ENCODE results near the gene NEK11. TPM values are rescaled to one million over a fixed set of nuclear protein-coding genes. Genes with fewer than 3 reads are reported as not detected.
"Not testable (repeated sequence)": the region's sequence is repeated elsewhere in the genome, so short reads cannot be mapped to it uniquely, and the experiment has no call there.

NEK11 gene
- total RNA-seq, 2 donors from 2014 or later, result 2.3 to 3.4 TPM

- DNase-seq (no peak), ATAC-seq (no peak)
Observed at GRCh38 chr3:131329774-131330173, 303.1 kb downstream of the NEK11 start.

GRCh38 chr3:131331456-131332085, 304.9 kb downstream of the NEK11 start:
- ATAC-seq; intact Hi-C loops (cut with DNase I); DNase-seq: not testable (repeated sequence)

More at GRCh38 chr3:131329774-131330173, 303.1 kb downstream of the NEK11 start:
- intact Hi-C loops (cut with DNase I), result no loop called here

- ATAC-seq, result no peak
- intact Hi-C loops (cut with DNase I), result no loop called here
- no peak for DNase-seq
Observed at GRCh38 chr3:131338948-131339640, 312.4 kb downstream of the NEK11 start.

GRCh38 chr3:131341761-131342160, 315.1 kb downstream of the NEK11 start:
- ATAC-seq (no peak), DNase-seq (no peak)
- intact Hi-C loops (cut with DNase I), result no loop called here

- intact Hi-C loops (cut with DNase I), result no loop called here
Observed at GRCh38 chr3:131348911-131349310, 322.2 kb downstream of the NEK11 start.

GRCh38 chr3:131349454-131349853, 322.8 kb downstream of the NEK11 start:
- intact Hi-C loops (cut with DNase I), result no loop called here
- DNase-seq (no peak), ATAC-seq (peak; percentile 46 to 72)

More at GRCh38 chr3:131348911-131349310, 322.2 kb downstream of the NEK11 start:
- DNase-seq (no peak), ATAC-seq (no peak)

- peak; percentile 26 for DNase-seq
- ATAC-seq, result peak; percentile 69 to 91
- intact Hi-C loops (cut with DNase I), result no loop called here
Observed at GRCh38 chr3:131349946-131350347, 323.3 kb downstream of the NEK11 start.

GRCh38 chr3:131350506-131350905, 323.8 kb downstream of the NEK11 start:
- DNase-seq, result no peak
- peak in 1 of 2 donors; percentile 40 for ATAC-seq
- intact Hi-C loops (cut with DNase I), result no loop called here

GRCh38 chr3:131353016-131353877, 326.6 kb downstream of the NEK11 start:
- intact Hi-C loops (cut with DNase I), result no loop called here
- DNase-seq (no peak), ATAC-seq (no peak)

GRCh38 chr3:131353986-131354385, 327.3 kb downstream of the NEK11 start:
- ATAC-seq, result no peak
- intact Hi-C loops (cut with DNase I), result no loop called here

GRCh38 chr3:131356006-131356595, 329.4 kb downstream of the NEK11 start:
- intact Hi-C loops (cut with DNase I), result no loop called here
- DNase-seq, result no peak
- no peak for ATAC-seq

More at GRCh38 chr3:131353986-131354385, 327.3 kb downstream of the NEK11 start:
- DNase-seq, result no peak

GRCh38 chr3:131357275-131357674, 330.6 kb downstream of the NEK11 start:
- intact Hi-C loops (cut with DNase I), result no loop called here
- no peak for DNase-seq
- no peak for ATAC-seq

- ATAC-seq (no peak), DNase-seq (no peak)
- intact Hi-C loops (cut with DNase I), result no loop called here
Observed at GRCh38 chr3:131360191-131360755, 333.6 kb downstream of the NEK11 start.

GRCh38 chr3:131361066-131361463, 334.4 kb downstream of the NEK11 start:
- ATAC-seq, result peak; percentile 3 to 10
- DNase-seq; intact Hi-C loops (cut with DNase I): not testable (repeated sequence)

GRCh38 chr3:131361464-131362421, 335.1 kb downstream of the NEK11 start:
- ATAC-seq (peak; percentile 93 to 98), DNase-seq (peak; percentile 89)
- intact Hi-C loops (cut with DNase I), result no loop called here

- DNase-seq (no peak), ATAC-seq (no peak)
- intact Hi-C loops (cut with DNase I), result no loop called here
Observed at GRCh38 chr3:131363275-131363674, 336.6 kb downstream of the NEK11 start.

GRCh38 chr3:131370935-131371687, 344.4 kb downstream of the NEK11 start:
- ATAC-seq, result peak in 1 of 2 donors; percentile 32

More at GRCh38 chr3:131370935-131371687, 344.4 kb downstream of the NEK11 start:
- DNase-seq, result no peak
- intact Hi-C loops (cut with DNase I), result no loop called here
